ENCODE measurements around the gene PLEKHB1. TPM values are rescaled to one million over a fixed set of nuclear protein-coding genes. Genes with fewer than 3 reads are reported as not detected.

PLEKHB1 gene
- total and polyA plus RNA-seq, 4 donors, result 52.4 to 137 (median 93.1) TPM

DNA sequence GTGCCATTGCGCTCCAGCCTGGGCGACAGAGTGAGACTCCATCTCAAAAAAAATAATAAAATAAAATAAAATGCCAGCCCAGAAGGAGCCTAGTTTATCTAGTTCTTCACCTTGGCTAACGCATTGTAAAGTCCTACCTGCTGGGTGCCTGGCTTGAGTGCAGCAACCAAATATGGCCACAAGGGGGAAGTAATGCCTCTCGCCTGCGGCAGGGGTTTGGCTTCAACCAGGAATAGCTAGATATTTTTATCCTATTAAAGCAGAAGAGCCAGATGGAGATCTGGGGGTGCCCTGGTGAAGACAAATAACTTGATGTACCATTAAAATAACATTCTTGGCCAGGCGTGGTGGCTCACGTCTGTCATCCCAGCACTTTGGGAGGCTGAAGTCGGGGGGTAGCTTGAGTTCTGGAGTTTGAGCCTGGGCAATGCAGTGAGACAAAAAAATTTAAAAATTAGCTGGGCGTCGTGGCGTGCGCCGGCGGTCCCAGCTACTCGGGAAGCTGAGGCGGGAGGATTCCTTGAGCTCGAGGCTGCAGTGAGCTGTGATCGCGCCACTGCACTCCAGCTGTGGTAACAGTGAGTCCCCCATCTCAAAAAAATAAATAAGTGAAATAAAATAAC, 20.6 kb upstream of the PLEKHB1 start:
- Histone ChIP-seq H3K27me3 (ENCODE audit: control insufficient read depth, insufficient read depth, low read length) (no peaks in the 10 kb centered on the region), H3K9me3 (ENCODE audit: control insufficient read depth, insufficient read depth, low read length) (no peaks in the 10 kb centered on the region), H3K4me1 (ENCODE audit: control insufficient read depth, insufficient read depth, low read length) (peaks cover 7% of the 10 kb centered on the region), H3K36me3 (ENCODE audit: control insufficient read depth, insufficient read depth, low read length) (no peaks in the 10 kb centered on the region), H3K27ac (ENCODE audit: low read depth, low read length) (no peak overlapping the region), H3K4me3 (ENCODE audit: low read depth, low read length) (no peak overlapping the region)
- WGBS (ENCODE audit: insufficient coverage), result 0% methylated on average over 1 of the region's 19 CpGs
- peak in 5 of 6 donors; percentile 38 to 89 (median 61) for DNase-seq (ENCODE audit: low read depth in 4 of 6, low spot score in 6 of 6)

- H3K4me3 ChIP-seq (ENCODE audit: low read depth, low read length), result no peak overlapping the region
- peaks cover 7% of the 10 kb centered on the region for H3K4me1 ChIP-seq (ENCODE audit: control insufficient read depth, insufficient read depth, low read length)
- H3K27ac ChIP-seq (ENCODE audit: low read depth, low read length), result no peak overlapping the region
- DNase-seq (ENCODE audit: low read depth in 4 of 6, low spot score in 6 of 6), result no peak
- H3K9me3 ChIP-seq (ENCODE audit: control insufficient read depth, insufficient read depth, low read length), result peaks cover 2% of the 10 kb centered on the region
- no peaks in the 10 kb centered on the region for H3K27me3 ChIP-seq (ENCODE audit: control insufficient read depth, insufficient read depth, low read length)
- no peaks in the 10 kb centered on the region for H3K36me3 ChIP-seq (ENCODE audit: control insufficient read depth, insufficient read depth, low read length)
- 90% methylated on average over 4 of the region's 7 CpGs for WGBS (ENCODE audit: insufficient coverage)
These were observed 16.5 kb upstream of the PLEKHB1 start for GRCh38 chr11:73629907-73630306.

DNA sequence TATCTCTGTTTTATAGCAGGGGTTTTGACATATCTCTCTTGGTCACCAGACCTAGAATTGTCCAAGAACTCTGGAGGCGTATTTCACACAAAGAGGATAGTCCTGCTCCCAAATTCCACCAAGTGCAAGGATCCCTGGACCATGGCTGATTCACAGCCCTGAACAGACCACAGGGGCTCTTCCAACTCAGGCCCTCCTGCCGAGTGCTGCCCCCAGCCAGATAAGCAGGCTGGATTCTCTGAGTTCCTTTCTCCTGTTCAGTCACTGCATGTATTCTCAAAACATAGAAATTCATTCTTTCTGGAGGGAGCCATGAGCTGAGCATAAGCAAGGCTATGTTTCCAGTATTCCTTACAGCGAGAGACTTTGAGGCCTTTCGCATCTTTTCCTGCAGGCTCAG, 13.4 kb upstream of the PLEKHB1 start:
- 89% methylated on average over 3 of the region's 4 CpGs for WGBS (ENCODE audit: insufficient coverage)
- H3K27ac ChIP-seq (ENCODE audit: low read depth, low read length), result no peak overlapping the region
- H3K4me1 ChIP-seq (ENCODE audit: control insufficient read depth, insufficient read depth, low read length), result no peaks in the 10 kb centered on the region
- H3K4me3 ChIP-seq (ENCODE audit: low read depth, low read length), result no peak overlapping the region
- no peak for DNase-seq (ENCODE audit: low read depth in 4 of 6, low spot score in 6 of 6)
- H3K36me3 ChIP-seq (ENCODE audit: control insufficient read depth, insufficient read depth, low read length), result no peaks in the 10 kb centered on the region
- H3K9me3 ChIP-seq (ENCODE audit: control insufficient read depth, insufficient read depth, low read length), result peaks cover 2% of the 10 kb centered on the region
- H3K27me3 ChIP-seq (ENCODE audit: control insufficient read depth, insufficient read depth, low read length), result no peaks in the 10 kb centered on the region

DNA sequence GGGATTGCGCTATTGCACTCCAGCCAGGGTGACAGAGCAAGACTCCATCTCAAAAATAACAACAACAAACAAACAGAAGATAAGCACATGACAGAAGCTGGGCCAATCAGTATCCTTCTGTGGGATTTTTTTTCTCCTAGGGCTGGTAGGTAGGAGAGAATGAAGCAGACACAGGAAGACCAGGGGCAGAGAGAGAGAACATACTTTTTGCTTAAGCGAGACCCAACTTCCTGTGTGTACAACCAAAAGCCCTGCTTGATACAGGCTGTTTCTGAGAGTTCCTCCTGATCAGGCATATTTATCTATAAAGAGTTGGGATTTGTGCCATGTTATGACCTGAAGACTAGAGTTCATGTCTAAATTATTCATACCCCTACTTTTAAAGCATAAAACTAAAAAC, 12.4 kb upstream of the PLEKHB1 start:
- Histone ChIP-seq H3K4me1 (ENCODE audit: control insufficient read depth, insufficient read depth, low read length) (no peaks in the 10 kb centered on the region), H3K4me3 (ENCODE audit: low read depth, low read length) (no peak overlapping the region), H3K27me3 (ENCODE audit: control insufficient read depth, insufficient read depth, low read length) (no peaks in the 10 kb centered on the region), H3K9me3 (ENCODE audit: control insufficient read depth, insufficient read depth, low read length) (peaks cover 2% of the 10 kb centered on the region), H3K36me3 (ENCODE audit: control insufficient read depth, insufficient read depth, low read length) (no peaks in the 10 kb centered on the region), H3K27ac (ENCODE audit: low read depth, low read length) (no peak overlapping the region)
- WGBS (ENCODE audit: insufficient coverage), result no CpG with 5 or more reads among the region's 2 CpGs
- DNase-seq (ENCODE audit: low read depth in 4 of 6, low spot score in 6 of 6), result no peak

- Histone ChIP-seq H3K27me3 (ENCODE audit: control insufficient read depth, insufficient read depth, low read length) (no peaks in the 10 kb centered on the region), H3K27ac (ENCODE audit: low read depth, low read length) (no peak overlapping the region), H3K36me3 (ENCODE audit: control insufficient read depth, insufficient read depth, low read length) (no peaks in the 10 kb centered on the region), H3K4me3 (ENCODE audit: low read depth, low read length) (no peak overlapping the region), H3K4me1 (ENCODE audit: control insufficient read depth, insufficient read depth, low read length) (no peaks in the 10 kb centered on the region), H3K9me3 (ENCODE audit: control insufficient read depth, insufficient read depth, low read length) (peaks cover 2% of the 10 kb centered on the region)
- no peak for DNase-seq (ENCODE audit: low read depth in 4 of 6, low spot score in 6 of 6)
- 98% methylated on average over 5 of the region's 5 CpGs for WGBS (ENCODE audit: insufficient coverage)
These were observed 10.7 kb upstream of the PLEKHB1 start for GRCh38 chr11:73635721-73636120.

DNA sequence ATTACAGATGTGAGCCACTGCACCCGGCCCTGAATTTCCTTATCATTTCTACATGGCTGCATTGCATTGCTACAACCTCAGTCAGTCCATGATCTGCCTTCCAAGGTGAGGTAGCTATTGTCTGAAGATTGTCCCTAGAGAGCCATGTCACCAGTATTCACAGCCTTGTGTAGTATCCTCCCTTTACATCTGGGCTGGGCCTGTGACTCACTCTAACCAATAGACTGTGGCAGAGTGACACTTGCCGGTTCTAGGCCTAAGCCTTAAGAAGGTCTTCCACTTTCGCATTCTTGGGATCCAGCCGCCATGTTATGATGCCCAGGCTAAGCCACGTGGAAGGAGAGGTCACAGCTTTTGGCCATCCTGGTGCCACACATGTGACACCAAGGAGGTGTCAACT, 10.1 kb upstream of the PLEKHB1 start:
- H3K27me3 ChIP-seq (ENCODE audit: control insufficient read depth, insufficient read depth, low read length), result no peaks in the 10 kb centered on the region
- peaks cover 2% of the 10 kb centered on the region for H3K9me3 ChIP-seq (ENCODE audit: control insufficient read depth, insufficient read depth, low read length)
- WGBS (ENCODE audit: insufficient coverage), result 97% methylated on average over 5 of the region's 5 CpGs
- DNase-seq (ENCODE audit: low read depth in 4 of 6, low spot score in 6 of 6), result no peak
- no peaks in the 10 kb centered on the region for H3K4me1 ChIP-seq (ENCODE audit: control insufficient read depth, insufficient read depth, low read length)
- H3K27ac ChIP-seq (ENCODE audit: low read depth, low read length), result no peak overlapping the region
- H3K36me3 ChIP-seq (ENCODE audit: control insufficient read depth, insufficient read depth, low read length), result no peaks in the 10 kb centered on the region
- H3K4me3 ChIP-seq (ENCODE audit: low read depth, low read length), result no peak overlapping the region

- Histone ChIP-seq H3K36me3 (ENCODE audit: control insufficient read depth, insufficient read depth, low read length) (no peaks in the 10 kb centered on the region), H3K27me3 (ENCODE audit: control insufficient read depth, insufficient read depth, low read length) (no peaks in the 10 kb centered on the region), H3K4me3 (ENCODE audit: low read depth, low read length) (no peak overlapping the region), H3K9me3 (ENCODE audit: control insufficient read depth, insufficient read depth, low read length) (peaks cover 2% of the 10 kb centered on the region), H3K4me1 (ENCODE audit: control insufficient read depth, insufficient read depth, low read length) (no peaks in the 10 kb centered on the region), H3K27ac (ENCODE audit: low read depth, low read length) (no peak overlapping the region)
- peak in 1 of 6 donors; percentile 37 for DNase-seq (ENCODE audit: low read depth in 4 of 6, low spot score in 6 of 6)
- WGBS (ENCODE audit: insufficient coverage), result no CpG with 5 or more reads among the region's 1 CpG
These were observed 9.4 kb upstream of the PLEKHB1 start for GRCh38 chr11:73637012-73637411.

DNA sequence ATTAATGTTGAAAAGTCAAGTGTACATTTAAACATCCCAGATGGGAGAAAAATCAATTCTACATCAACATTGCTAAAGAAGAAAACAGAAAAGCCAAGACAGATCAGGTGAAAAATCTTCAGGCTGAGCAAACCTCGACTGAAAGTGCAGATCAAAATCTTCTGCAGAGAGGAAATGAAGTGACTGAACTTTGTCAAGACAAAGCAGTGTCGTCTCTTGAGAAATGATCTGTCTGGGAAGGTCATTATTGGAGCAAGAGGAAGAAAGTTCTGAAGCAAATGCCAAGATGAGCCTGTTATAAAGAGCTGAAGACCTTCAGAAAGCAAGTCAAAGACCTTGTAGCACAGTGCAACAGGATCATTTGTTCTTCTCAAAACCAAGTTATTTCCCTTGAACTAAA, 5.8 kb upstream of the PLEKHB1 start:
- H3K9me3 ChIP-seq (ENCODE audit: control insufficient read depth, insufficient read depth, low read length), result no peaks in the 10 kb centered on the region
- H3K36me3 ChIP-seq (ENCODE audit: control insufficient read depth, insufficient read depth, low read length), result no peaks in the 10 kb centered on the region
- 39% methylated on average over 2 of the region's 2 CpGs for WGBS (ENCODE audit: insufficient coverage)
- DNase-seq (ENCODE audit: low read depth in 4 of 6, low spot score in 6 of 6), result no peak
- no peak overlapping the region for H3K4me3 ChIP-seq (ENCODE audit: low read depth, low read length)
- no peak overlapping the region for H3K27ac ChIP-seq (ENCODE audit: low read depth, low read length)
- H3K4me1 ChIP-seq (ENCODE audit: control insufficient read depth, insufficient read depth, low read length), result peaks cover 3% of the 10 kb centered on the region
- no peaks in the 10 kb centered on the region for H3K27me3 ChIP-seq (ENCODE audit: control insufficient read depth, insufficient read depth, low read length)

- DNase-seq (ENCODE audit: low read depth in 4 of 6, low spot score in 6 of 6), result no peak
- Histone ChIP-seq H3K4me3 (ENCODE audit: low read depth, low read length) (no peak overlapping the region), H3K27me3 (ENCODE audit: control insufficient read depth, insufficient read depth, low read length) (no peaks in the 10 kb centered on the region), H3K27ac (ENCODE audit: low read depth, low read length) (no peak overlapping the region), H3K9me3 (ENCODE audit: control insufficient read depth, insufficient read depth, low read length) (no peaks in the 10 kb centered on the region), H3K36me3 (ENCODE audit: control insufficient read depth, insufficient read depth, low read length) (no peaks in the 10 kb centered on the region), H3K4me1 (ENCODE audit: control insufficient read depth, insufficient read depth, low read length) (peaks cover 13% of the 10 kb centered on the region)
These were observed 4.7 kb upstream of the PLEKHB1 start for GRCh38 chr11:73641668-73642067.

DNA sequence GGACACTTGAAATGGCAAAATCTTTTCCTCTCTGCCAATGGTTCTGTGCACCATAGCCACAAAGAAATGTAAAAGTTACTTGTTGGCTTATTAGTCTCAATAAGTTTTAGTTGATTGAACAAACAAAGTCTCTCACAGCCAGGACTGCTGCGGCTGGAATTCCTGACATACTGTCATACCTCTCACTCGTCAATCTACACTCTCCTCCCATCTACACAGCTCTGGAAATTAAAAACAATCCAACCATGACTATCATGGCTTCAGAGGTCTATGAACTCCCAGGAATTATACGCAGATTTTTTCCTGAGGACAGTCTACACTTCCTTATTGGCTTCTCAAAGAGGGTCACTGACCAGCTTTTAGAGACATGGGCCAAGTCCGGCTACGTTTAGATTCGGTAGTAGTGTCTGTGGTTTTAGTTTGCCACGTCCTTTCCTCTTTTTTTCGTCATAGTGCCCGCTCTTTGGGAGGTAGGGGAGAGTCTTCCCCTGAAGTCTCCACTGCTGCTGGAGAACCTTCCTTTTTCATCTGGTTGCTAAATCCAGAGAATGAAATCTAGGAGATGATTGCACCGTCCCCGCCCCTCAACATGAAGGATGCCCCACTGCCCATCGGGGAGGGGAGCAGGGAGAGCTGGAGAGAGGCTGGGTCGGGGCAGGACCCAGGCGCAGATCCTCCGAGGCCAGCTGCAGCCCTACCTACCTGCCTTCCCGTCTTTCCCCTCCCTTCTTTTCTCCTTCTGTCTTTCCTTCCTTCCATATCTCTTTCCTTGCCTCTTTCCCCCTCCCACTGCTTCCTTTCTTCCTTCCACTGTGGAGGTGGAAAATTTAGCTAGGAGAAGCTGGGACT, 1.0 kb upstream of the PLEKHB1 start:
- Histone ChIP-seq H3K4me3 (ENCODE audit: low read depth, low read length) (no peak overlapping the region), H3K36me3 (ENCODE audit: control insufficient read depth, insufficient read depth, low read length) (no peaks in the 10 kb centered on the region), H3K9me3 (ENCODE audit: control insufficient read depth, insufficient read depth, low read length) (no peaks in the 10 kb centered on the region), H3K27ac (ENCODE audit: low read depth, low read length) (no peak overlapping the region), H3K27me3 (ENCODE audit: control insufficient read depth, insufficient read depth, low read length) (no peaks in the 10 kb centered on the region), H3K4me1 (ENCODE audit: control insufficient read depth, insufficient read depth, low read length) (peaks cover 41% of the 10 kb centered on the region)
- 73% methylated on average over 8 of the region's 16 CpGs for WGBS (ENCODE audit: insufficient coverage)
- DNase-seq (ENCODE audit: low read depth in 4 of 6, low spot score in 6 of 6), result no peak
